Breast epithelium (tissue), 3 donors: ENCODE measurements around the gene DCLK1.

Experiments
- POLR2A ChIP-seq: fragments of 450-650 bp; IDR thresholded peaks from one replicate; pipeline ENCODE4 v1.6.1; 2016; ENCODE audit warnings: antibody characterized with exemption, mild to moderate bottlenecking, moderate library complexity
- POLR2AphosphoS5 ChIP-seq, 3 donors: sonication (generic); formaldehyde crosslinking; IDR thresholded peaks; one replicate each; pipeline ENCODE4 v1.6.1; 2017; ENCODE audit warnings: antibody characterized with exemption in 3 of 3
- TF ChIP-seq, protein P1 (sequence below), 3 donors: fragments of 450-650 bp; IDR thresholded peaks; one replicate each; pipeline ENCODE4 v1.5.1; 2016 to 2017; ENCODE audit warnings: antibody characterized with exemption in 3 of 3, mild to moderate bottlenecking in 3 of 3, moderate library complexity in 3 of 3

DNA sequence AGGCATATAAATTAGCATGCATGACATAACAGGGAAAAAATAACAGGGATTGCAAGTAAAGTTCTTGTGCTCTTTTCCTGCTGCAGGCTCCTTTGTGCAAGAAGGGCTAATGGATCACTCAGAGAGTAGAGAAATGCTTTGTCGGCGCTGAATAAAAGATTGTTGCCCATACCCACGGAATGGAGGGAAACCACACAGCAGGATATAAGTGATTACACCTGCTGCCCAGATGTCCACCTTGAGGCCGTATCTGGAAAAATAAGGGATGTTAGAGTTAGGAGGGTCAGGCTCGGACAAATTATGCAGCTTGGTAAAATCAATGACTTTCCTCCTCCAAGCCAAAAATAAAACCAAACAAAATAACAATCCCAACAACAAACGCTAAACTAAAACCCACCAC is 322.3 kb downstream of the DCLK1 start:
- TF ChIP-seq, protein P1, sequence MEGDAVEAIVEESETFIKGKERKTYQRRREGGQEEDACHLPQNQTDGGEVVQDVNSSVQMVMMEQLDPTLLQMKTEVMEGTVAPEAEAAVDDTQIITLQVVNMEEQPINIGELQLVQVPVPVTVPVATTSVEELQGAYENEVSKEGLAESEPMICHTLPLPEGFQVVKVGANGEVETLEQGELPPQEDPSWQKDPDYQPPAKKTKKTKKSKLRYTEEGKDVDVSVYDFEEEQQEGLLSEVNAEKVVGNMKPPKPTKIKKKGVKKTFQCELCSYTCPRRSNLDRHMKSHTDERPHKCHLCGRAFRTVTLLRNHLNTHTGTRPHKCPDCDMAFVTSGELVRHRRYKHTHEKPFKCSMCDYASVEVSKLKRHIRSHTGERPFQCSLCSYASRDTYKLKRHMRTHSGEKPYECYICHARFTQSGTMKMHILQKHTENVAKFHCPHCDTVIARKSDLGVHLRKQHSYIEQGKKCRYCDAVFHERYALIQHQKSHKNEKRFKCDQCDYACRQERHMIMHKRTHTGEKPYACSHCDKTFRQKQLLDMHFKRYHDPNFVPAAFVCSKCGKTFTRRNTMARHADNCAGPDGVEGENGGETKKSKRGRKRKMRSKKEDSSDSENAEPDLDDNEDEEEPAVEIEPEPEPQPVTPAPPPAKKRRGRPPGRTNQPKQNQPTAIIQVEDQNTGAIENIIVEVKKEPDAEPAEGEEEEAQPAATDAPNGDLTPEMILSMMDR (IDR thresholded peaks at IDR 0.05) = no peak
- TF ChIP-seq POLR2A (no peak), POLR2AphosphoS5 (IDR thresholded peaks at IDR 0.05) (no peak)
